Liver (tissue), 9 donors: ENCODE data around the gene YOD1. TPM values are rescaled to one million over a fixed set of nuclear protein-coding genes. Genes with fewer than 3 reads are reported as not detected.

ENCODE experiments used
- DNase-seq: peaks from one replicate; pipeline ENCODE4 v3.0.0-alpha.2; 2017; ENCODE audit warnings: low spot score
- H3K27ac ChIP-seq, 2 donors: one replicate each; pipeline ENCODE4 v1.7.0; 2013; ENCODE audit warnings: inconsistent platforms in 2 of 2, low read length in 2 of 2, control low read depth in 1 of 2, low read depth in 1 of 2, mild to moderate bottlenecking in 1 of 2
- H3K27me3 ChIP-seq, 4 donors: one replicate each; pipeline versions ENCODE4 v1.6.1 to v1.7.0; 2013; ENCODE audit warnings: low read length in 3 of 4, inconsistent platforms in 1 of 4, mild to moderate bottlenecking in 1 of 4, moderate library complexity in 1 of 4; ENCODE audit not compliant: control insufficient read depth in 4 of 4, insufficient read depth in 4 of 4
- H3K36me3 ChIP-seq, 4 donors: one replicate each; pipeline versions ENCODE4 v1.6.1 to v1.7.0; 2013; ENCODE audit warnings: low read length in 3 of 4, mild to moderate bottlenecking in 3 of 4, low read depth in 1 of 4, moderate library complexity in 1 of 4; ENCODE audit not compliant: control insufficient read depth in 4 of 4, insufficient read depth in 3 of 4
- H3K4me1 ChIP-seq, 4 donors: one replicate each; pipeline versions ENCODE4 v1.6.1 to v1.7.0; 2013; ENCODE audit warnings: low read length in 3 of 4, mild to moderate bottlenecking in 3 of 4, moderate library complexity in 1 of 4; ENCODE audit not compliant: control insufficient read depth in 4 of 4, insufficient read depth in 4 of 4
- H3K4me3 ChIP-seq, 3 donors: one replicate each; pipeline versions ENCODE4 v1.6.1 to v1.7.0; 2013; ENCODE audit warnings: low read length in 3 of 3, control low read depth in 1 of 3, low read depth in 1 of 3, mild to moderate bottlenecking in 1 of 3
- H3K9ac ChIP-seq, 2 donors: one replicate each; pipeline ENCODE4 v1.7.0; 2013; ENCODE audit warnings: low read length in 2 of 2, mild to moderate bottlenecking in 2 of 2, moderate library complexity in 2 of 2, control low read depth in 1 of 2, low read depth in 1 of 2
- H3K9me3 ChIP-seq, 4 donors: one replicate each; pipeline versions ENCODE4 v1.6.1 to v1.7.0; 2013; ENCODE audit warnings: low read length in 3 of 4; ENCODE audit not compliant: control insufficient read depth in 4 of 4
- ATF3 ChIP-seq: IDR thresholded peaks from 2 replicates; pipeline ENCODE4 v1.6.1; 2016; ENCODE audit warnings: antibody characterized with exemption
- EGR1 ChIP-seq, 2 donors: IDR thresholded peaks; 2 replicates each; pipeline ENCODE4 v1.6.1; 2016 to 2018; ENCODE audit warnings: antibody characterized with exemption in 2 of 2, low read depth in 2 of 2
- FOXA1 ChIP-seq: IDR thresholded peaks from 2 replicates; pipeline ENCODE4 v1.6.1; 2016; ENCODE audit warnings: antibody characterized with exemption
- GABPA ChIP-seq, 2 donors: IDR thresholded peaks in 1 of 2; conservative IDR thresholded peaks in 1 of 2; 2 replicates each; pipeline ENCODE4 v1.6.1; 2016; ENCODE audit warnings: antibody characterized with exemption in 2 of 2, mild to moderate bottlenecking in 1 of 2, moderate library complexity in 1 of 2
- HNF4A ChIP-seq, 2 donors: conservative IDR thresholded peaks; 2 replicates each; pipeline ENCODE4 v1.6.1; 2016; ENCODE audit warnings: antibody characterized with exemption in 2 of 2, mild to moderate bottlenecking in 2 of 2
- HNF4G ChIP-seq: IDR thresholded peaks from 2 replicates; pipeline ENCODE4 v1.6.1; 2016; ENCODE audit warnings: antibody characterized with exemption
- JUND ChIP-seq, 2 donors: IDR thresholded peaks; 2 replicates each; pipeline ENCODE4 v1.6.1; 2016; ENCODE audit warnings: antibody characterized with exemption in 2 of 2
- MAX ChIP-seq: IDR thresholded peaks from 2 replicates; pipeline ENCODE4 v1.6.1; 2016; ENCODE audit warnings: antibody characterized with exemption
- NR2F2 ChIP-seq: IDR thresholded peaks from 2 replicates; pipeline ENCODE4 v1.6.1; 2016; ENCODE audit warnings: antibody characterized with exemption
- REST ChIP-seq: IDR thresholded peaks from 2 replicates; pipeline ENCODE4 v1.6.1; 2016; ENCODE audit warnings: antibody characterized with exemption, mild to moderate bottlenecking
- SP1 ChIP-seq: IDR thresholded peaks from 2 replicates; pipeline ENCODE4 v1.6.1; 2018; ENCODE audit warnings: antibody characterized with exemption, mild to moderate bottlenecking
- TAF1 ChIP-seq: conservative IDR thresholded peaks from 2 replicates; pipeline ENCODE4 v1.6.1; 2016; ENCODE audit warnings: antibody characterized with exemption, mild to moderate bottlenecking
- YY1 ChIP-seq: IDR thresholded peaks from 2 replicates; pipeline ENCODE4 v1.6.1; 2016; ENCODE audit warnings: antibody characterized with exemption, mild to moderate bottlenecking
- ZBTB33 ChIP-seq: IDR thresholded peaks from 2 replicates; pipeline ENCODE4 v1.6.1; 2016; ENCODE audit warnings: antibody characterized with exemption
- WGBS: extraction: QIAGEN DNeasy Blood & Tissue Kit; methylation state at CpG from one replicate; pipeline ENCODE4 v1.1.7; 2013; 5-methylcytosine and 5-hydroxymethylcytosine counted together
- polyA plus RNA-seq, 2 donors: library from polyadenylated mRNA; stranded (reverse) in 1 of 2; unstranded in 1 of 2; fragments of 200-250 nt in 1 of 2; fragments of >200 nt in 1 of 2; fragmentation: Nextera tagmentation in 1 of 2; extraction: Ambion mirVana in 1 of 2; gene quantifications; one replicate each; pipeline versions ENCODE4 v1.2.1 to v1.2.3, GENCODE V29; 2013 to 2015
- total RNA-seq, 2 donors: library from RNA; depleted of rRNA; stranded (reverse); fragments of >200 nt; gene quantifications; one replicate each; pipeline ENCODE4 v1.2.3, GENCODE V29; 2014
- donor health status: healthy.
- donor health status: healthy.
- donor health status: healthy.
- donor health status: healthy.
- donor health status: healthy.

Gene YOD1
- total and polyA plus RNA-seq, 4 donors, result 1.3 to 79.4 (median 4.7) TPM

- no peak for TF ChIP-seq MAX
These were observed 8.2 kb upstream of the YOD1 start for GRCh38 chr1:207058878-207059867.

GRCh38 chr1:207058252-207058651, 7.2 kb upstream of the YOD1 start:
- no peak overlapping the region for H3K9ac ChIP-seq
- no peaks in the 10 kb centered on the region for H3K9me3 ChIP-seq
- TF ChIP-seq TAF1 (no peak), FOXA1 (no peak), NR2F2 (no peak), GABPA (IDR thresholded peaks at IDR 0.05 in 1 of 2, conservative IDR thresholded peaks at IDR 0.05 in 1 of 2) (no peak), REST (no peak), HNF4A (conservative IDR thresholded peaks at IDR 0.05) (no peak), HNF4G (no peak), ATF3 (no peak), SP1 (no peak)
- WGBS, result 91% methylated on average over 4 of the region's 4 CpGs
- no peak overlapping the region for H3K4me3 ChIP-seq
- H3K36me3 ChIP-seq, result peaks cover 2 to 16% (median 14%) of the 10 kb centered on the region in 4 donors
- peaks cover 0 to 4% (median 0%) of the 10 kb centered on the region in 4 donors for H3K4me1 ChIP-seq
- H3K27me3 ChIP-seq, result no peaks in the 10 kb centered on the region
- DNase-seq, result no peak
- no peak overlapping the region for H3K27ac ChIP-seq

More at GRCh38 chr1:207058878-207059867, 8.2 kb upstream of the YOD1 start:
- no peaks in the 10 kb centered on the region for H3K27me3 ChIP-seq
- peaks cover 2 to 23% (median 17%) of the 10 kb centered on the region in 4 donors for H3K36me3 ChIP-seq
- H3K9ac ChIP-seq, result no peak overlapping the region
- no peak overlapping the region for H3K4me3 ChIP-seq
- peak overlapping the region in 1 of 2 donors; percentile 24 for H3K27ac ChIP-seq
- 94% methylated on average over 6 of the region's 6 CpGs for WGBS
- no peaks in the 10 kb centered on the region for H3K4me1 ChIP-seq
- DNase-seq, result no peak
- no peaks in the 10 kb centered on the region for H3K9me3 ChIP-seq

- Histone ChIP-seq H3K36me3 (peaks cover 0 to 3% (median 2%) of the 10 kb centered on the region in 4 donors), H3K9me3 (no peaks in the 10 kb centered on the region), H3K27ac (no peak overlapping the region), H3K9ac (no peak overlapping the region), H3K4me3 (no peak overlapping the region), H3K4me1 (peaks cover 0 to 11% (median 0%) of the 10 kb centered on the region in 4 donors), H3K27me3 (no peaks in the 10 kb centered on the region)
- no peak for DNase-seq
- 79% methylated on average over 6 of the region's 6 CpGs for WGBS
- TF ChIP-seq YY1 (no peak), EGR1 (IDR thresholded peaks at IDR 0.05; ENCODE audit: low read depth in 2 of 2) (no peak), JUND (IDR thresholded peaks at IDR 0.05) (no peak), ZBTB33 (no peak), SP1 (peak; percentile 41), HNF4G (no peak), ATF3 (no peak), HNF4A (conservative IDR thresholded peaks at IDR 0.05) (peak; percentile 15 to 65)
These were observed 5.7 kb upstream of the YOD1 start for GRCh38 chr1:207056673-207057072.
